GM18951 (cell line): ENCODE results near the gene SYNC.

Source experiments
- POLR2A ChIP-seq: IDR thresholded peaks from 4 replicates; pipeline ENCODE4 v1.6.1; 2011; ENCODE audit warnings: mild to moderate bottlenecking; ENCODE audit not compliant: insufficient read length, insufficient read depth; ENCODE audit errors: extremely low read depth
- in situ Hi-C: fragments of 300-500 bp; cut with MboI; formaldehyde crosslinking; loops from one replicate; pipeline ENCODE4 v1.12.0; 2022; ENCODE audit warnings: low sequenced_read_pairs, mixed read lengths, inconsistent platforms; ENCODE audit not compliant: unreplicated experiment

The SYNC gene

DNA sequence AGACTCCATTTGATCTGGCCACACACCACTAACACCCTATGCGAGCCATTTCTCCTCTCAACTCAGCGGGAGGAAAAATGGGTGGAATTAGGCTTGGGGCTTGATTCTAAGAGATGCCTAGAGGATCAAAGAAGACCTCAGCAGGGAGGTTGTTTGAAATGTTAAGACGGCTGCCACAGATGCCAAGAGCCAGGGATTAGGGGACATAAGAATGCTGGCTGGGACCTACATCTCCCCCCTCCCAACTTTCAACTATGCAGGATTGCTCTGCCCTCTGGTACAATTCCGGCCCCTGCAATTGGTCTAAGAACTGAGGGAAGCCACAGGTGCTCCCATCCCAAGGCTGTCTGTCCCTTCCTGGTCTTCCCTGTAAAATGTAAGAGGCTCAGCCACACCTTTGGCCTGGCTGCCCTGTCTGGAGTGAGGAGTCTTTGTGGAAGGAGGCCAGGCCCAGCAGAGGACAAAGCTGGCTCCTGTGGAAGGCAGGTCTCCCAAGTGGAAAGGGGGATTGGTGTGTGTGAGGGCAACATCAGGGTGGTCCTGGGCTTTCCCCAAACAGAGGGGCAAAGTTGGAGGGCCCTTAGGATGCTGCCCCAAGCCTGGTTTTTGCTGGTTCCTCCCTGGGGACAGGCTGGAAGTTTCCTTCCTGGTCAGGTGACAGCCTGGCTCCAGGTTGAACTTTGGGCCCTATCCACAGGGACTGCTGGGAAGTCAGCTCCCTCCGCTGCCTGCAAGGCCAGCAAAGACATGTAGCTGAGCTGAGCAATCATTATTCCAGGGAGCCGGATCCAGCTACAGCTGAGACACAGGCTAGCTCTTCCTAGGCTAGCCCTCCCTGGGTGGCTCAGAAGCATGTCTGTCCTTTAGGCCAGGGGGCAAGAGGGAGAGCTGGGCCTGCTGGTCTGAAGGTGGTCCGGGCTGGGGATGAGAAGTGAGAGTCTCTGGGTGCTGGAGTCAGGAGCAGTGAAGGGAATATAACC is 34.5 kb upstream of the SYNC start:
- in situ Hi-C loops = no loop called here

DNA sequence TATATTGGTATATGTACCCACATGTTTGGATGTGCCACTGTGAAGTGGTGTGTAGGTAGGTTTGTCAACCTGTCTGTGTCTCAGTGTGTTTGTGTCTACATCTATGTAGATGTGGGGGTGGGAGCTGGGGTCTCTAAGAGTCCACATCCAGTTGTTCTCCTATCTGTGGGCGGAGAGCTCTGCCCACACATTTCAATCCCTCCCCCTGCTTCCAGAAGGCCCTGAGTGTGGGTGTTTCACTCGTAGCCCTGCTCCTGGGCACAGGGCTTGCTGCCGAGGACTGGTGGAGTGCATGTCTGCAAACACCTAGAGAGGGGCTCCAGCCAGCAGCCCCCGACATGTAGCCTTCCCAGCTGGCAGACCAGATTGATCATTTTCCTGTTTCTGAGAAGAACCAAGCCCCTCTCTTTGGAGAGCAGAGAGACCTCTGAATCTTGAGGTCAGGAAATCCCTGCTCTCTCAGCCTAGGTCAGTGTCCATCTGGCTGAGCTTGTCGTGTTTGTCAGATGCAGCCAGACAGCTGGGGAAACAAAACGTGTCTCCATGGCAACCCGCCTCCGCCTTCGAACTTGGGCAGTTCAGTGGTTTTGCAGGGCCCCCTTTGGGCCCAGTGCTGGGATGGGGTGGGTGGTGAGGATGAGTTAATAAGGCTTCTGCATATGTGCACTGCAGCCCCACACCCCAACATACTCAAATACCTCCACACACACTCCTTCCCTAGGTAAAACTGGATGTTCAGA is 31.2 kb upstream of the SYNC start:
- no peak for TF ChIP-seq POLR2A

More for the DNA sequence above, 34.5 kb upstream of the SYNC start:
- no peak for TF ChIP-seq POLR2A

DNA sequence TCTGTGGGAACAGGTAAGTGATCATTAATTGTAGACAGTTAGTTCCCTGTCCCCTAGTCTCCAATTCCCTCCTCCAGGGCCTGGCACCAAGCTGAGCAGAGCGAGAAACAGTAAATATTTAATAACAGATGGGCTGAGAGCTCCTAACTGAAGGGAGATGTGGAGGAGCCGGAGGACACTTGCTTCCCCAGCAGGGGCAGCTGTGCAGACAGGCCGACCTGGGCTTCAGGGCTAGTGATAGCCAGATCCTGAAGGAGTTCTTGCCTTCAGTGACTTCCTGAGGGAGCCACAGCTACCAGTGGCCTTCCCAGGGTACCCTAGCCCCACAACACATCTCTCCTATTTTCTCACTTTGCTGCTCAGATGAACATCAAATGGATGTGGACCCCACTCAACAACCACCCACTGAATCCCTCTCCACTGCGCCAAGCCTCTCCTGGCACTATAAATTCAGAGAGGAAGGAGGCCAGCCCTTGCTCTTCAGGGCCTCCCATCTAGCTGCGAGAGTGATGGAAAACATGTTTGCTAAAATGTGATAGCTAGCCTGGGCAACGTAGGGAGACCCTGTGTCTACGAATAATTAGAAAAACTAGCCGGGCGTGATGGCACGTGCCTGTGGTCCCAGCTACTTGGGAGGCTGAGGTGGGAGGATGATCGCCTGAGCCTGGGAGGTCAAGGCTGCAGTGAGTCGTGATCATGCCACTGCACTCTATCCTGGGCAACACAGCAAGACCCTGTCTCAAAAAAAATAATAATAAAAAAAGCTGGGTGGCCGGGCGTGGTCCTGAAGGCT is 26.9 kb upstream of the SYNC start:
- TF ChIP-seq POLR2A = no peak
- in situ Hi-C loops = no loop called here

More for the DNA sequence above, 31.2 kb upstream of the SYNC start:
- in situ Hi-C loops = no loop called here

DNA sequence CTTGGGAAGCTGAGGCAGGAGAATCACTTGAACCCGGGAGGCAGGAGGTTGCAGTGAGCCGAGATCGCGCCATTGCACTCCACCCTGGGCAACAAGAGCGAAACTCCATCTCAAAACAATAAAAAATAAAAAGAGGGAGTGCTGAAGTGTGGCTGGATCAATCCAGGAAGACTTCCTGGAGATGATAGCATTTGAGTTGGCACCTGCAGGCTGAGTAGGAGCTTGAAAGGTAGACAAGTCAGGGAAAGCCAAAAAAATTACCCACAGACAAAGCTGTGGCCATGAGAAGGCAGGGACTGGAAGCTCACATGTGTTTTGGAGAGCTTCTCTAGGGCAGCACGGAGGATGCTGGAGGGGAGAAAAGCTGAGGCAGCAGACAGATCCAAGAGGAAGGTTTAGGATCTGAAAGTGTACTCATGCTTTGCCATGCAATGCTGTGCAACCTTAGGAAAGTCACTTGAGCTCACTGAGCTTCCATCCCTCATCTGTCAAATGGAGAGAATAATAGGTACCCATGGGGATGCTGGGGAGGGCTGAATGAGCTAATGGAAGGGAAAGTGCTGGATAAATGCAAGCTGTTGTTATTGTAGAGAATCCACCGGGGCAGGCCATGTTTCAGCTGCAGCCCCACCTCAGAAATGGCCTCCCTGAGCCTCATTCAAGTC is 26.0 kb upstream of the SYNC start:
- in situ Hi-C loops = no loop called here
- TF ChIP-seq POLR2A = no peak

DNA sequence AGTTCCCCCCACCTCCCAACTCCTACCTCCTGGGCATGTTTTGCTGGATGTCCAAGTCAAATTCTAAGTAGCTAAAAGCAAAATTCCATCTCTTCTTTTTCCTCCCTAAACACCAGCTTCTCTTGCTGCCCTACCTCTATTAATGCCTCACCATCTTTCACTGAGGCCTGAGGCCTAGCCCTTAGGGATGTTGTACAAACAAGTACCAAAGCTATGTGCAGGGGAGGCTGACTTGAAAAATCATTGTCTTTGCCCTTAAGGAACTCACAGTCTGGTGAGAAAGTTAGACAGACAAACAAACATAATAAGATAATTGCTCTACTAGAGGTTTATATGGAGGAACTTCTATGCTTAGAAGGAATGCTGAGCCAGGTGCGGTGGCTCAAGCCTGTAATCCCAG is 25.3 kb upstream of the SYNC start:
- in situ Hi-C loops = no loop called here
- no peak for TF ChIP-seq POLR2A

DNA sequence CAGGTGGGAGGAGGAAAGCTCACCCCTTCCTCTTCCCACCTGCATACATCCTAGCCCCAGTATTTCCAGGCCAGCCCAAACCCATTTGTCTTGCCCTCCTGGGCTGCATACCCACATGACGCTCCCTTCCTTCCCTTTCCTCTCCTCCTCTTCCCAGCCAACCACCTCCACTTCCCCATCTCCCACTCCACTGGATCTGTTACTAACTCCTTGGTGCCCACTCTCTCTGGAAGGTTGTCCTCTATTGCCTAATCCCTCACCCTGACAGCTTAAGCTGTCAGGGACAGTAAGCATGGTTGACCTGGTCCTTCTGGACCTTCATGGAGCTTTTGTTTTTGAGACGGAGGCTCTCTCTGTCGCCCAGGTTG is 23.0 kb upstream of the SYNC start:
- in situ Hi-C loops = no loop called here
- no peak for TF ChIP-seq POLR2A

DNA sequence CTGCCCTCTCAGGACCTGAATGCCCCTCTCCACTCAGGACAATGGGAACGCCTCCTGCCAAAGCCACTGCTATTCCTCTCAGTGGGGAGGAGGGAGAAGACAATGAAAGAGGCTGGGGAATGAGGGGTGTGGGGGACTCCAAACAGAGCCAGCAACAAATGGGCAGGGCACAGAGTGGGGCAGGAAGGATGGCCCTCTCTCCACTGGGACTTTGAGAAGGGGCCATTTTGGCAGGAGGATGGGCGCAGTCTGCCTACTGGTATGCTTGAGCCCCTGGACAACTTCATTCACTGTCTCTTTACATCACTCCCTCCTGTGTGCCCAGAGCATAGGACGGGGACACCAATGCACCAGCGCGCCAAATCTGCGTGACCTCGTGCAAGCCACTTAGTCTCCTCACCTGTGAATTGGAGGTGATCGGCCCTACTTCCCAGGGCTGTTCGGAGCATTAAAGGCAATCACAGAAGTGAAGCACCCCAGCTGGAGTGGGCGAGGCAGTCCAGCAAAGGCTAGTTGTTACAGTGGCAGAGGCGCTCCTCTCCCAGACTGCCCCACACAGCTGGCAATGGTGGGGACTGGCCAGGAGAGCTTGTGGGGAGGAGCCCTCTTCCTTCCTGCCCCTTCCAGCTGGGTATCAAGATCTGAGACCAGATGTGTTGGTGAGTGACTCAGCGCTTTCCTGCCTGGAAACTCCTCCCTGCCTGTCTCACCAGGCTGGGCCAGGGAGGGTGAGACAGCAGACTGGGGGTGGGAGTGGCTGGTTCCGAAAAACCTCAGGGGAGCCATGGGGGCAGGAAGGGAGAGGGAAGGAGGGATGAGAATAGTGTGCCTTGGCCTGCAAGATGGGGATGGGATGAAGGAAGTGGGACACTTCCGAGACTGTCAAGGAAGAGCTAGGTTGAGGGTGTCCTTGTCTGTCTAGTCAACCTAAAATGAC is 22.4 kb upstream of the SYNC start:
- in situ Hi-C loops = no loop called here
- TF ChIP-seq POLR2A = no peak

DNA sequence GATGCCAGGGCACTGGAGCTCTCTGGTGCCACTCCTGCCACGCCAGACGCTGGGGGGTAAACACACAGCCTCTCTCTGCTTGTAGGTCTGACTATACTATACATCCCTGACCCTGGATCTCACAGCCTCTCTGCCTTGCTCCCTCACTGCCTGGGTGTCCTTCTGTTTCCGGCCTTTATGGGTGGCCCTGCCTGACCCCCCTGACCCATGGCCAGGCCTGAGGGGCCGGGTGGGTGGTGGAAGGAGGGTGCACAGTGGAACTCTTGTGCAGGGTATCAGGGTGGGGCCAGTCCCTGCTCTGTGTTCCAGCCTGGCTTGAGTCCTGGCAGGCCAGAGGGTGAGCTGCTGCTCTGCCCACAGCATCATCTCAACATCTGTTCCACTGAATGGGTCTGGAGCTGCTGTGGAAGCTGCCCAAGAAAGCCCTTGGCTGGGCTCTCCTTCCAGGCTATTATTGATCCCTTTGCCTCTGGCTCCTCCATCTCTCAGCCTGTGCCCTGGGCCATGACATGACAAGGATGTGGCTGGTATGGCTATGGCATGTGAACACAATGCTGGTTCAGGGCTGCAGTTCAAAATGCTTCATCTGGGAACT is 17.2 kb upstream of the SYNC start:
- no peak for TF ChIP-seq POLR2A
- in situ Hi-C loops = no loop called here

DNA sequence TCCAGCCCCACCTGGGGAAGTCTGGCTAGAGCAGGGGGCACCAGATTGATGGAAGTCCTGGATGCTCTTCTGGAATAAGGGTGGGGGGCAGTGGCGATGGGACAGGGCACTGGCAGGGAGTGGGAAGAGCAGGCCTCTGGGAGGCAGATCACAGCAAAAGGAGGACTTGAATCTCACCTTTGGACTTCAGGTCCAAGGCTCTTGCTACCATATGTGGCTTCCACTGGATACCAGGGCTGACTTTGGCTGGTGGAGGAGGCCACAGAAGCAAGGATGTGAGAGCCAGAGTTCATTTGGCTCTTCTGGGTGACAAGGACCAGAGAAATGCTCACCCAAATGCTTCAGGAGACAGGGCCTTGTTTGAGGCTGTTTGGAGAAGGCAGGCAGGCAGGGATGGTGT is 16.0 kb upstream of the SYNC start:
- in situ Hi-C loops = no loop called here
- no peak for TF ChIP-seq POLR2A

DNA sequence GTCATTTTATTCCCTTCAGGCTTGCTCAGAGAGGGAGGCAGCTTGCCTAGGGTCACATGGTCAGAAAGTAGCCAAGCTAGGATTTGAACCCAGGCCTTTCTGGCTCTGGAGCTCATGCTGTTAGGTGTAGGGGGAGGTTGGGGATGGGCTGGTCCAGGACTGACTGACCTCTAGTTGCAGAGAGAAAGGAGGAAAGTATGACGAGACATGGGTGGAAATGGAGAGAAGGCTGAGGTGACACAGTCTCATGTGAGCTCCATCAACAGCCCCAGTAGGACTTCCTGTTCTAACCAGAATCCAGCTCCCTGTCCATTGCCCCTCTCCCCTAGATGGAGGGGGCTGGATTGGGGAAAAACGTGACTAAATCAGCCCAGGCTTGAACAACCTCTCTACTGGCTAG is 15.5 kb upstream of the SYNC start:
- in situ Hi-C loops = no loop called here
- TF ChIP-seq POLR2A = no peak

DNA sequence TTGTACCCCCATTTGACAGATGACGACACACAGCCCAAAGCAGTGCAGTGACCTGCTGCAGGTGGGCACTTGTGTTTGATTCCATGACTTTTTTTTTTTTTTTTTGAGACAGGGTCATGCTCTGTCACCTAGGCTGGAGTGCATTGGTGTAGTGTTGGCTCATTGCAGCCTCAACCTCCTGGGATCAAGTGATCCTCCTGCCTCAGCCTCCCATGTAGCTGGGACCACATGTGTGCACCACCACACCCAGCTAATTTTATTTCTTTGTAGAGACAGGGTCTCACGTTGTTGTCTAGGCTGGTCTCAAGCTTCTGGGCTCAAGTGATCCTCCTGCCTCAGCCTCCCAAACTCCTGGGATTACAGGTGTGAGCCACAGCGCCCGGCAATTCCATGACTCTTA is 14.9 kb upstream of the SYNC start:
- in situ Hi-C loops = no loop called here
- no peak for TF ChIP-seq POLR2A

DNA sequence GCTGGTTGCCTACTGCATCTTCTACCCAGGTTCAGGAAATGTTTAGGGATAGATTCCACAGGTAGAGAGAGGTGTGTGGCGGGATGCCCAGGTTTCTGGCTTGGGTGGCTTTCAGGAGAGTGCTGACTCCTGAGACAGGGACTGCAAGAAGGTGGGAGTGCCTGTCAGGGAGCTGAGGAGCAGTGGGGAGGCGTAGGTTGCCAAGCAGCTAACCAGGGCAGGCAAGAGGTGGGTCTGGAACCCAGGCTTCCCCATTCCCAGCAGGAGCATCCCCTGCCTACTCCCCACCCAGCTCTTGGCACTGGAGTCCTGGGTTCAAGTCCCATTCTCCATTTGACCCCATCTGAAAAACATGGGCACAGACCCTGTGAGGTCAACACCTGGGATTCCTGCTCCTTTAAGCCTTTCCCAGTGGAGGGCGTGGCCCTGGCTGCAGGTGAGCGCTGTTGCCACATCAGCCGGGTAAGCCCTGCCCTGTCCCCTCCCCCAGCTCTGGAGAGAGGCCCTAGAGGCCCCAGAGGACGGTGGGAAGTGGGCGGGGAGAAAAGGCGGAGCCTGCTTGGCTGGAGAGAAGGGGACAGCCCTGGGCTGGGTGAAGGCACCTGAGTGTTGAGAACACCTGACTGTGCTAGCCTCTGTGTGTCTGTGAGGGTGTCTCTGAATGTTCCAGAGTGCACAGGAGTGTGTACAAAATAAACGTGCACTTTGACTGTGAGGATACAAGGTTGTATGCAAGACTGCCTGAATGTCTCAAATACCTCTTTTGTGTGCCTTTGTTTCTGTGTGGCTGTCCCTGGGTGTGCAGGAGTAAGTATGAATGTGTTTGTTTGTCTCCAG is 14.0 kb upstream of the SYNC start:
- in situ Hi-C loops = no loop called here
- no peak for TF ChIP-seq POLR2A
